ENCODE results near the gene PSMB3. TPM values are rescaled to one million over a fixed set of nuclear protein-coding genes. Genes with fewer than 3 reads are reported as not detected.

PSMB3 gene
- total and polyA plus RNA-seq, 9 of the 15 experiments (the other 6 are each of a cell fraction or from before 2014, with no cell fraction given) = 460 to 2,775 (median 574) TPM

DNA sequence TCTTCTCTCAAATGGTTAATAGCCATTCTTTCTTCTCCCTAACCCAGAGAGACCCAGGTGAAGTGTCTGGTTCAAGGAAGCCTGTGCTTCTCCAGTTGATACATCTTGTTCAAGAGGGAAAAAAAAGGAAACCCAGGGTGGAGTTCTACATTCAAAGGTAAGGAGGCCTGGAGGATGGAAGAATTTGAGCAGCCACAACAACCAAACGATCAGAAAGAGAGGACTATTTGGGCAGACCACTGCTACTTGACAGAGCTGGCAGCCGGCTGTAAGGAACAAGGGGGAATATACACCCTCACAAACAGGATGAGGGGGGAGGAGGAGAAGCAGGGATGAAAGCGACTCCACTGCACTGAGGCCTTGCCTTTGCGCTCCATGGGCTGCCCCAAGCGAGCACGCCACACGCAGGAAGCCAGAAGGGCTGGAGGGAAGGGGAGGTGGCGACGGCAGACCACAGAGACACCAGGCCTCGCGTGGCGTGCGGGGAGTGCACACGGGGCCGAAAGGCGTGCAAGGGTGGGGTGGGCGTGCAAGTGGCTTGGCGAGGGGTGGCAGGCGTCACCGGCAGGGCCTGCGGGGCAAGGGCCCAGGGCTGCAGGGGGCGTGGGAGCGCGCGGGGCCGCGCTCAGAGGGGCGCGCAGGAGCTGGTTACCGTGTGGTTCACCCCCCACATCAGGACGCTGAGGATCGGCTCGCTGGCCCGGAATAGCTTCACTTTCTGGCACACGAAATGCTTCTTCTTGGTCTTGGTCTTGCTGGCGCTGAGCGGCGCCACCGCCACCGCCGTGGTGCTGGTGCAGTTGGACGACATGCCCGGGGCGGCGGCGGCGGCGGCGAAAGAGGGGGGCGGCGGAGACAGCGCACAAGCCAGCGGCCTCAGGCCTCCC, 46.3 kb downstream of the PSMB3 start (continued):
- TF ChIP-seq, protein P1, sequence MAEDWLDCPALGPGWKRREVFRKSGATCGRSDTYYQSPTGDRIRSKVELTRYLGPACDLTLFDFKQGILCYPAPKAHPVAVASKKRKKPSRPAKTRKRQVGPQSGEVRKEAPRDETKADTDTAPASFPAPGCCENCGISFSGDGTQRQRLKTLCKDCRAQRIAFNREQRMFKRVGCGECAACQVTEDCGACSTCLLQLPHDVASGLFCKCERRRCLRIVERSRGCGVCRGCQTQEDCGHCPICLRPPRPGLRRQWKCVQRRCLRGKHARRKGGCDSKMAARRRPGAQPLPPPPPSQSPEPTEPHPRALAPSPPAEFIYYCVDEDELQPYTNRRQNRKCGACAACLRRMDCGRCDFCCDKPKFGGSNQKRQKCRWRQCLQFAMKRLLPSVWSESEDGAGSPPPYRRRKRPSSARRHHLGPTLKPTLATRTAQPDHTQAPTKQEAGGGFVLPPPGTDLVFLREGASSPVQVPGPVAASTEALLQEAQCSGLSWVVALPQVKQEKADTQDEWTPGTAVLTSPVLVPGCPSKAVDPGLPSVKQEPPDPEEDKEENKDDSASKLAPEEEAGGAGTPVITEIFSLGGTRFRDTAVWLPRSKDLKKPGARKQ (CRISPR knock-in tag; IDR thresholded peaks at IDR 0.05) = no peak
- TF ChIP-seq, protein P2, sequence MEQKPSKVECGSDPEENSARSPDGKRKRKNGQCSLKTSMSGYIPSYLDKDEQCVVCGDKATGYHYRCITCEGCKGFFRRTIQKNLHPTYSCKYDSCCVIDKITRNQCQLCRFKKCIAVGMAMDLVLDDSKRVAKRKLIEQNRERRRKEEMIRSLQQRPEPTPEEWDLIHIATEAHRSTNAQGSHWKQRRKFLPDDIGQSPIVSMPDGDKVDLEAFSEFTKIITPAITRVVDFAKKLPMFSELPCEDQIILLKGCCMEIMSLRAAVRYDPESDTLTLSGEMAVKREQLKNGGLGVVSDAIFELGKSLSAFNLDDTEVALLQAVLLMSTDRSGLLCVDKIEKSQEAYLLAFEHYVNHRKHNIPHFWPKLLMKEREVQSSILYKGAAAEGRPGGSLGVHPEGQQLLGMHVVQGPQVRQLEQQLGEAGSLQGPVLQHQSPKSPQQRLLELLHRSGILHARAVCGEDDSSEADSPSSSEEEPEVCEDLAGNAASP (IDR thresholded peaks at IDR 0.05) = no peak
- TF ChIP-seq GABPA (tag; conservative IDR thresholded peaks at IDR 0.05; ENCODE audit: low read depth) (no peak), NR1H2 (CRISPR knock-in tag; IDR thresholded peaks at IDR 0.05) (no peak), ESRRA (IDR thresholded peaks at IDR 0.05; ENCODE audit: borderline replicate concordance, low read depth) (no peak), ZEB2 (IDR thresholded peaks at IDR 0.05) (no peak), RAD21 (CRISPR knock-in tag; conservative IDR thresholded peaks at IDR 0.05 in 1 of 2, IDR thresholded peaks at IDR 0.05 in 1 of 2) (no peak), MYNN (IDR thresholded peaks at IDR 0.05) (no peak), MYNN (CRISPR knock-in tag; IDR thresholded peaks at IDR 0.05) (no peak), C11orf30 (IDR thresholded peaks at IDR 0.05; ENCODE audit: low read depth) (no peak), ZNF3 (CRISPR knock-in tag; IDR thresholded peaks at IDR 0.05) (no peak), POLR2AphosphoS5 (IDR thresholded peaks at IDR 0.05; ENCODE audit: control insufficient read depth, insufficient read depth, low read depth, low read length) (no peak), CHD2 (IDR thresholded peaks at IDR 0.05; ENCODE audit: low read depth, low read length) (no peak; the same call in 1 of the 2 replicates), HDGF (IDR thresholded peaks at IDR 0.05) (peak; percentile 80; the same call in 1 of the 2 replicates), KDM5B (IDR thresholded peaks at IDR 0.05; ENCODE audit: insufficient replicate concordance, low read depth, low read length) (peak; percentile 32), NFIX (CRISPR knock-in tag; IDR thresholded peaks at IDR 0.05; ENCODE audit: low read depth) (no peak)
- TF ChIP-seq, protein P3, sequence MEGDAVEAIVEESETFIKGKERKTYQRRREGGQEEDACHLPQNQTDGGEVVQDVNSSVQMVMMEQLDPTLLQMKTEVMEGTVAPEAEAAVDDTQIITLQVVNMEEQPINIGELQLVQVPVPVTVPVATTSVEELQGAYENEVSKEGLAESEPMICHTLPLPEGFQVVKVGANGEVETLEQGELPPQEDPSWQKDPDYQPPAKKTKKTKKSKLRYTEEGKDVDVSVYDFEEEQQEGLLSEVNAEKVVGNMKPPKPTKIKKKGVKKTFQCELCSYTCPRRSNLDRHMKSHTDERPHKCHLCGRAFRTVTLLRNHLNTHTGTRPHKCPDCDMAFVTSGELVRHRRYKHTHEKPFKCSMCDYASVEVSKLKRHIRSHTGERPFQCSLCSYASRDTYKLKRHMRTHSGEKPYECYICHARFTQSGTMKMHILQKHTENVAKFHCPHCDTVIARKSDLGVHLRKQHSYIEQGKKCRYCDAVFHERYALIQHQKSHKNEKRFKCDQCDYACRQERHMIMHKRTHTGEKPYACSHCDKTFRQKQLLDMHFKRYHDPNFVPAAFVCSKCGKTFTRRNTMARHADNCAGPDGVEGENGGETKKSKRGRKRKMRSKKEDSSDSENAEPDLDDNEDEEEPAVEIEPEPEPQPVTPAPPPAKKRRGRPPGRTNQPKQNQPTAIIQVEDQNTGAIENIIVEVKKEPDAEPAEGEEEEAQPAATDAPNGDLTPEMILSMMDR (IDR thresholded peaks at IDR 0.05 in 2 of 3, conservative IDR thresholded peaks at IDR 0.05 in 1 of 3; ENCODE audit: insufficient read depth in 2 of 3, low read depth in 1 of 3, low read length in 3 of 3) = peak in 1 of 3 experiments; percentile 7; a peak in 1 of 6 replicates
- TF ChIP-seq, protein P4, sequence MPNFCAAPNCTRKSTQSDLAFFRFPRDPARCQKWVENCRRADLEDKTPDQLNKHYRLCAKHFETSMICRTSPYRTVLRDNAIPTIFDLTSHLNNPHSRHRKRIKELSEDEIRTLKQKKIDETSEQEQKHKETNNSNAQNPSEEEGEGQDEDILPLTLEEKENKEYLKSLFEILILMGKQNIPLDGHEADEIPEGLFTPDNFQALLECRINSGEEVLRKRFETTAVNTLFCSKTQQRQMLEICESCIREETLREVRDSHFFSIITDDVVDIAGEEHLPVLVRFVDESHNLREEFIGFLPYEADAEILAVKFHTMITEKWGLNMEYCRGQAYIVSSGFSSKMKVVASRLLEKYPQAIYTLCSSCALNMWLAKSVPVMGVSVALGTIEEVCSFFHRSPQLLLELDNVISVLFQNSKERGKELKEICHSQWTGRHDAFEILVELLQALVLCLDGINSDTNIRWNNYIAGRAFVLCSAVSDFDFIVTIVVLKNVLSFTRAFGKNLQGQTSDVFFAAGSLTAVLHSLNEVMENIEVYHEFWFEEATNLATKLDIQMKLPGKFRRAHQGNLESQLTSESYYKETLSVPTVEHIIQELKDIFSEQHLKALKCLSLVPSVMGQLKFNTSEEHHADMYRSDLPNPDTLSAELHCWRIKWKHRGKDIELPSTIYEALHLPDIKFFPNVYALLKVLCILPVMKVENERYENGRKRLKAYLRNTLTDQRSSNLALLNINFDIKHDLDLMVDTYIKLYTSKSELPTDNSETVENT (CRISPR knock-in tag; IDR thresholded peaks at IDR 0.05) = no peak
- TF ChIP-seq, protein P5, sequence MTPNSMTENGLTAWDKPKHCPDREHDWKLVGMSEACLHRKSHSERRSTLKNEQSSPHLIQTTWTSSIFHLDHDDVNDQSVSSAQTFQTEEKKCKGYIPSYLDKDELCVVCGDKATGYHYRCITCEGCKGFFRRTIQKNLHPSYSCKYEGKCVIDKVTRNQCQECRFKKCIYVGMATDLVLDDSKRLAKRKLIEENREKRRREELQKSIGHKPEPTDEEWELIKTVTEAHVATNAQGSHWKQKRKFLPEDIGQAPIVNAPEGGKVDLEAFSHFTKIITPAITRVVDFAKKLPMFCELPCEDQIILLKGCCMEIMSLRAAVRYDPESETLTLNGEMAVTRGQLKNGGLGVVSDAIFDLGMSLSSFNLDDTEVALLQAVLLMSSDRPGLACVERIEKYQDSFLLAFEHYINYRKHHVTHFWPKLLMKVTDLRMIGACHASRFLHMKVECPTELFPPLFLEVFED (CRISPR knock-in tag; conservative IDR thresholded peaks at IDR 0.05) = no peak

Measured in K562 (cell line).